ENCODE results near the gene TFEB.

GRCh38 chr6:41650120-41650519 is 85.3 kb downstream of the TFEB start:
- TF ChIP-seq CTCF (IDR thresholded peaks at IDR 0.05): no peak
- TF ChIP-seq ZFX (IDR thresholded peaks at IDR 0.05; ENCODE audit: borderline replicate concordance): no peak

Measured in 22Rv1 (cell line).